Osteocyte (in vitro differentiated cells): ENCODE results near the gene CD14. TPM values are rescaled to one million over a fixed set of nuclear protein-coding genes. Genes with fewer than 3 reads are reported as not detected.

ENCODE experiments used
- DNase-seq: peaks from one replicate; pipeline ENCODE4 v3.0.0; 2021; ENCODE audit warnings: mixed read lengths; ENCODE audit not compliant: unreplicated experiment; ENCODE audit errors: extremely low spot score
- H3K27ac Mint-ChIP-seq: one replicate; pipeline ENCODE4 v1.8.0; 2021; ENCODE audit warnings: mild to moderate bottlenecking, mixed read lengths; ENCODE audit not compliant: unreplicated experiment
- H3K27me3 Mint-ChIP-seq: one replicate; pipeline ENCODE4 v1.8.0; 2021; ENCODE audit warnings: mixed read lengths; ENCODE audit not compliant: unreplicated experiment
- H3K36me3 Mint-ChIP-seq: one replicate; pipeline ENCODE4 v1.8.0; 2021; ENCODE audit warnings: mixed read lengths; ENCODE audit not compliant: unreplicated experiment
- H3K4me1 Mint-ChIP-seq: one replicate; pipeline ENCODE4 v1.8.0; 2021; ENCODE audit warnings: mixed read lengths; ENCODE audit not compliant: unreplicated experiment
- H3K4me3 Mint-ChIP-seq: one replicate; pipeline ENCODE4 v1.8.0; 2021; ENCODE audit warnings: mild to moderate bottlenecking, moderate library complexity, mixed read lengths; ENCODE audit not compliant: unreplicated experiment
- H3K9me3 Mint-ChIP-seq: one replicate; pipeline ENCODE4 v1.8.0; 2021; ENCODE audit warnings: mixed read lengths; ENCODE audit not compliant: unreplicated experiment
- CTCF ChIP-seq: fragments of 200-600 bp; sonication (generic); IDR thresholded peaks from 2 replicates; pipeline ENCODE4 v1.5.0; 2021; ENCODE audit warnings: antibody characterized with exemption, mild to moderate bottlenecking, moderate library complexity
- microRNA-seq: library from miRNA; unstranded; fragments of <30 nt; microRNA quantifications from one replicate; pipeline ENCODE4 v1.1.0, GENCODE V29; 2020; ENCODE audit not compliant: unreplicated experiment
- total RNA-seq: library from RNA; stranded (reverse); gene quantifications from 2 replicates; pipeline ENCODE4 v1.2.1, GENCODE V29; 2021

Gene CD14
- total RNA-seq, 1 donor from 2014 or later, result not detected

GRCh38 chr5:140588311-140589070, 44.5 kb downstream of the CD14 start:
- peaks cover 12% of the 10 kb centered on the region for H3K4me1 Mint-ChIP-seq
- no peak overlapping the region for H3K27ac Mint-ChIP-seq
- no peaks in the 10 kb centered on the region for H3K36me3 Mint-ChIP-seq
- peaks cover 6% of the 10 kb centered on the region for H3K9me3 Mint-ChIP-seq
- H3K4me3 Mint-ChIP-seq, result no peak overlapping the region
- TF ChIP-seq CTCF, result no peak
- H3K27me3 Mint-ChIP-seq, result peaks cover 19% of the 10 kb centered on the region
- no peak for DNase-seq

DNA sequence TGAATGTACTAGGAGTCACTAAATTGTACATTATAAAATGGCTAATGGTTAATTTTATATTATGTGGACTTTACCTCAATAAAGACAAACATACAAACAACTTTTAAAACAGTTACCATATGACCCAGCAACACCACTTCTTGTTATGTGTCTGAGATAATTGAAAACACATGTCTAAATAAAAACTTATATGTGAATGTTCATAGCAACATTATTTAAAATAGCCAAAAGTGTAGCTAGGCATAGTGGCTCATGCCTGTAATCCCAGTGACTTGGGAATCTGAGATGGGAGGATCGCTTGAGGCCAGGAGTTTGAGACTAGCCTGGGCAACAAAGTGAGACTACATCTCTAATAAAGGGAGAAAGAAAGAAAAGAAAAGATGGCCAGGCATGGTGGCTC, 45.5 kb downstream of the CD14 start:
- TF ChIP-seq CTCF, result no peak
- Mint-ChIP-seq H3K4me3 (no peak overlapping the region), H3K27me3 (peaks cover 26% of the 10 kb centered on the region), H3K36me3 (no peaks in the 10 kb centered on the region), H3K27ac (no peak overlapping the region), H3K9me3 (peaks cover 9% of the 10 kb centered on the region), H3K4me1 (peaks cover 12% of the 10 kb centered on the region)
- no peak for DNase-seq

Small RNAs within 50 kb of the gene (microRNA-seq; reads per million reads assigned to microRNA genes)
- not detected for gene MIR3655

Other genes with a start within 250 kb of the CD14 start
- 80.8 and 82.3 TPM in 2 replicates for gene ANKHD1, start 231.3 kb downstream of the CD14 start, total RNA-seq
- 13.2 and 14.7 TPM in 2 replicates for gene EIF4EBP3, start 85.5 kb downstream of the CD14 start, total RNA-seq
- gene SRA1, start 75.7 kb downstream of the CD14 start, total RNA-seq, result 41.9 and 43.7 TPM in 2 replicates
- gene APBB3, start 68.6 kb downstream of the CD14 start, total RNA-seq, result 62.3 and 70.7 TPM in 2 replicates
- gene SLC35A4, start 68.3 kb downstream of the CD14 start, total RNA-seq, result 79.6 and 80.9 TPM in 2 replicates
- gene TMCO6, start 6.3 kb upstream of the CD14 start, total RNA-seq, result 10.4 and 10.5 TPM in 2 replicates
- 44.5 and 50.2 TPM in 2 replicates for gene NDUFA2, start 14.5 kb upstream of the CD14 start, total RNA-seq
- gene IK, start 14.7 kb upstream of the CD14 start, total RNA-seq, result 86.5 and 89.9 TPM in 2 replicates
- gene WDR55, start 31.7 kb upstream of the CD14 start, total RNA-seq, result 28.3 and 28.9 TPM in 2 replicates
- gene DND1, start 40.4 kb upstream of the CD14 start, total RNA-seq, result 1.6 and 1.9 TPM in 2 replicates
- 65.3 and 69.0 TPM in 2 replicates for gene HARS1, start 58.2 kb upstream of the CD14 start, total RNA-seq
- gene HARS2, start 58.3 kb upstream of the CD14 start, total RNA-seq, result 27.2 and 28.8 TPM in 2 replicates
- gene ZMAT2, start 67.3 kb upstream of the CD14 start, total RNA-seq, result 47.5 and 50.9 TPM in 2 replicates
- not detected in 2 replicates for gene PCDHA1, start 153.0 kb upstream of the CD14 start, total RNA-seq
- gene PCDHA2, start 161.7 kb upstream of the CD14 start, total RNA-seq, result 0.99 and 1.6 TPM in 2 replicates
- 0.19 and 0.42 TPM in 2 replicates for gene PCDHA3, start 167.9 kb upstream of the CD14 start, total RNA-seq
- 12.2 and 12.8 TPM in 2 replicates for gene PCDHA4, start 173.9 kb upstream of the CD14 start, total RNA-seq
- gene PCDHA5, start 188.4 kb upstream of the CD14 start, total RNA-seq, result 1.0 and 1.1 TPM in 2 replicates
- gene PCDHA6, start 194.8 kb upstream of the CD14 start, total RNA-seq, result 20.2 TPM in 2 replicates
- 2.0 and 2.1 TPM in 2 replicates for gene PCDHA7, start 201.1 kb upstream of the CD14 start, total RNA-seq
- 1.9 and 2.0 TPM in 2 replicates for gene PCDHA8, start 208.0 kb upstream of the CD14 start, total RNA-seq
- gene PCDHA9, start 215.2 kb upstream of the CD14 start, total RNA-seq, result 1.7 and 1.8 TPM in 2 replicates
- gene PCDHA10, start 222.7 kb upstream of the CD14 start, total RNA-seq, result 6.0 and 6.1 TPM in 2 replicates
- 7.2 and 8.2 TPM in 2 replicates for gene PCDHA11, start 235.8 kb upstream of the CD14 start, total RNA-seq
- gene PCDHA12, start 242.1 kb upstream of the CD14 start, total RNA-seq, result 9.1 and 12.4 TPM in 2 replicates
- gene PCDHA13, start 248.9 kb upstream of the CD14 start, total RNA-seq, result 1.5 and 1.7 TPM in 2 replicates